GM23338 (cell line): ENCODE results near the gene TRPM1. TPM values are rescaled to one million over a fixed set of nuclear protein-coding genes. Genes with fewer than 3 reads are reported as not detected.

Experiments used
- ATAC-seq: fragments of 200-7000 bp; cut with Tn5 transposase; 3 replicates; pipeline ENCODE4 v1.9.1; 2020
- DNase-seq: peaks from one replicate; pipeline ENCODE4 v3.0.0-alpha.2; 2015; ENCODE audit warnings: low spot score
- H2AFZ ChIP-seq: fragments of 200-600 bp; sonication (generic); 2 replicates; pipeline ENCODE4 v1.8.0; 2016; ENCODE audit warnings: antibody characterized with exemption, mild to moderate bottlenecking, moderate library complexity
- H3F3A ChIP-seq: fragments of 200-600 bp; sonication (generic); replicated peaks from 2 replicates; pipeline ENCODE4 v1.8.0; 2017; ENCODE audit warnings: antibody characterized with exemption, mixed run types, low read depth
- H3K27ac ChIP-seq: fragments of 200-600 bp; sonication (generic); 2 replicates; pipeline ENCODE4 v1.6.1; 2016; ENCODE audit warnings: low read depth
- H3K27me3 ChIP-seq: fragments of 200-600 bp; sonication (generic); 2 replicates; pipeline ENCODE4 v1.8.0; 2016; ENCODE audit warnings: mild to moderate bottlenecking, mixed run types, moderate library complexity; ENCODE audit not compliant: insufficient read depth
- H3K36me3 ChIP-seq: fragments of 200-600 bp; sonication (generic); 2 replicates; pipeline ENCODE4 v1.8.0; 2016; ENCODE audit warnings: mild to moderate bottlenecking; ENCODE audit not compliant: insufficient read depth
- H3K4me1 ChIP-seq: fragments of 200-600 bp; sonication (generic); 2 replicates; pipeline ENCODE4 v1.8.0; 2016; ENCODE audit warnings: mild to moderate bottlenecking, moderate library complexity; ENCODE audit not compliant: insufficient read depth
- H3K4me2 ChIP-seq: fragments of 200-600 bp; sonication (generic); 2 replicates; pipeline ENCODE4 v1.7.1; 2017; ENCODE audit warnings: mixed run types
- H3K4me3 ChIP-seq: fragments of 200-600 bp; sonication (generic); 2 replicates; pipeline ENCODE4 v1.6.1; 2016; ENCODE audit warnings: mixed run types
- H3K79me2 ChIP-seq: fragments of 200-600 bp; sonication (generic); replicated peaks from 2 replicates; pipeline ENCODE4 v1.8.0; 2017; ENCODE audit warnings: mild to moderate bottlenecking; ENCODE audit not compliant: insufficient read depth
- H3K9me2 ChIP-seq: fragments of 200-600 bp; sonication (generic); 2 replicates; pipeline ENCODE4 v1.8.0; 2017; ENCODE audit not compliant: insufficient read depth
- H4K20me1 ChIP-seq: fragments of 200-600 bp; sonication (generic); replicated peaks from 2 replicates; pipeline ENCODE4 v1.8.0; 2017; ENCODE audit warnings: mild to moderate bottlenecking; ENCODE audit not compliant: insufficient read depth
- H3K27ac Mint-ChIP-seq: 2 replicates; pipeline ENCODE4 v1.8.0; 2020; ENCODE audit warnings: inconsistent platforms, mild to moderate bottlenecking, moderate library complexity, mixed read lengths
- H3K27me3 Mint-ChIP-seq: 3 replicates; pipeline ENCODE4 v1.8.0; 2022; ENCODE audit warnings: low read depth, mild to moderate bottlenecking, moderate library complexity, mixed read lengths, inconsistent platforms; ENCODE audit not compliant: insufficient read depth, poor library complexity
- H3K36me3 Mint-ChIP-seq: 3 replicates; pipeline ENCODE4 v1.8.0; 2021; ENCODE audit warnings: low read depth, mild to moderate bottlenecking, inconsistent platforms, moderate library complexity, mixed read lengths
- H3K4me1 Mint-ChIP-seq: 3 replicates; pipeline ENCODE4 v1.8.0; 2020; ENCODE audit warnings: mild to moderate bottlenecking, inconsistent platforms, mixed read lengths
- H3K4me3 Mint-ChIP-seq: 3 replicates; pipeline ENCODE4 v1.8.0; 2021; ENCODE audit warnings: moderate library complexity, mild to moderate bottlenecking, inconsistent platforms, mixed read lengths
- H3K9me3 Mint-ChIP-seq: 3 replicates; pipeline ENCODE4 v1.8.0; 2020; ENCODE audit warnings: moderate library complexity, mild to moderate bottlenecking, inconsistent platforms, mixed read lengths
- CREB1 ChIP-seq: fragments of 250-450 bp; sonication (Bioruptor Pico); IDR thresholded peaks from 2 replicates; pipeline ENCODE4 v1.5.0; 2020; ENCODE audit warnings: low read depth, mild to moderate bottlenecking, moderate library complexity
- CTCF ChIP-seq, 2 experiments: fragments of 200-600 bp in 1 of 2; sonication (generic) in 1 of 2; conservative IDR thresholded peaks; 2 replicates each; pipeline versions ENCODE4 v1.5.1 to v1.6.1; 2016 to 2017; ENCODE audit warnings: antibody characterized with exemption in 2 of 2, low read depth in 2 of 2, mild to moderate bottlenecking in 2 of 2, moderate library complexity in 1 of 2
- ETS1 ChIP-seq: IDR thresholded peaks from 2 replicates; pipeline ENCODE4 v1.6.1; 2016; ENCODE audit warnings: antibody characterized with exemption
- EZH2 ChIP-seq: fragments of 200-600 bp; sonication (generic); IDR thresholded peaks from one replicate; pipeline ENCODE4 v1.8.0; 2017; ENCODE audit warnings: antibody characterized with exemption, mild to moderate bottlenecking, low read depth; ENCODE audit not compliant: unreplicated experiment
- EZH2phosphoT487 ChIP-seq: fragments of 200-600 bp; sonication (generic); IDR thresholded peaks from one replicate; pipeline ENCODE4 v1.8.1; 2018; ENCODE audit warnings: antibody characterized with exemption; ENCODE audit not compliant: unreplicated experiment
- JUNB ChIP-seq: IDR thresholded peaks from one replicate; pipeline ENCODE4 v1.6.1; 2016; ENCODE audit warnings: antibody characterized with exemption; ENCODE audit not compliant: unreplicated experiment
- NANOG ChIP-seq: IDR thresholded peaks from 2 replicates; pipeline ENCODE4 v1.6.1; 2016; ENCODE audit warnings: antibody characterized with exemption, borderline replicate concordance
- POLR2AphosphoS5 ChIP-seq: IDR thresholded peaks from 2 replicates; pipeline ENCODE4 v1.6.1; 2016; ENCODE audit warnings: antibody characterized with exemption, low read depth
- REST ChIP-seq: IDR thresholded peaks from one replicate; pipeline ENCODE4 v1.6.1; 2018; ENCODE audit warnings: antibody characterized with exemption; ENCODE audit not compliant: unreplicated experiment
- STAT1 ChIP-seq: IDR thresholded peaks from one replicate; pipeline ENCODE4 v1.6.1; 2016; ENCODE audit warnings: antibody characterized with exemption; ENCODE audit not compliant: unreplicated experiment
- ZNF114 ChIP-seq: fragments of 250-450 bp; sonication (Bioruptor Pico); IDR thresholded peaks from 2 replicates; pipeline ENCODE4 v1.5.0; 2020; ENCODE audit warnings: mild to moderate bottlenecking, moderate library complexity
- ZNF331 ChIP-seq: fragments of 250-450 bp; sonication (Bioruptor Pico); IDR thresholded peaks from 2 replicates; pipeline ENCODE4 v1.5.0; 2020; ENCODE audit warnings: low read depth, mild to moderate bottlenecking, moderate library complexity
- ZNF462 ChIP-seq: fragments of 250-450 bp; sonication (Bioruptor Pico); IDR thresholded peaks from 2 replicates; pipeline ENCODE4 v1.5.0; 2020; ENCODE audit warnings: mild to moderate bottlenecking, moderate library complexity
- polyA plus RNA-seq: library from polyadenylated mRNA; unstranded; fragments of >200 nt; fragmentation: Nextera tagmentation; extraction: Ambion mirVana; gene quantifications from 2 replicates; pipeline ENCODE4 v1.2.1, GENCODE V29; 2016
- total RNA-seq: library from RNA; depleted of rRNA; stranded (reverse); fragments of >200 nt; shearing (Covaris generic); gene quantifications from 2 replicates; pipeline ENCODE4 v1.2.3, GENCODE V29; 2014

TRPM1 gene
- total and polyA plus RNA-seq, 2 experiments from 2014 or later, result 0.19 TPM; not detected in 1

GRCh38 chr15:31098491-31098917, 3.0 kb downstream of the TRPM1 start:
- peaks cover 19% of the 10 kb centered on the region for H3K4me1 ChIP-seq
- no peak overlapping the region for H3K4me3 ChIP-seq
- ATAC-seq (peak; percentile 30; the same call in 2 of the 3 replicates), DNase-seq (peak; percentile 37)
- no peak overlapping the region for H3K4me2 ChIP-seq
- no peaks in the 10 kb centered on the region for H4K20me1 ChIP-seq
- H3K9me2 ChIP-seq, result no peaks in the 10 kb centered on the region
- no peaks in the 10 kb centered on the region for H3K36me3 Mint-ChIP-seq
- H2AFZ ChIP-seq, result no peak overlapping the region
- no peak overlapping the region for H3K27ac ChIP-seq
- no peaks in the 10 kb centered on the region for H3F3A ChIP-seq
- no peaks in the 10 kb centered on the region for H3K9me3 Mint-ChIP-seq
- H3K27ac Mint-ChIP-seq, result no peak overlapping the region
- H3K4me3 Mint-ChIP-seq, result no peak overlapping the region
- H3K79me2 ChIP-seq, result no peaks in the 10 kb centered on the region
- TF ChIP-seq JUNB, result no peak
- no peak for TF ChIP-seq ETS1
- TF ChIP-seq ZNF114 (CRISPR knock-in tag), result no peak
- no peak for TF ChIP-seq REST
- no peak for TF ChIP-seq CTCF (conservative IDR thresholded peaks at IDR 0.05; ENCODE audit: low read depth in 2 of 2)
- no peak for TF ChIP-seq ZNF331 (CRISPR knock-in tag)
- no peak for TF ChIP-seq EZH2
- no peak for TF ChIP-seq NANOG
- no peak for TF ChIP-seq POLR2AphosphoS5
- TF ChIP-seq ZNF462 (CRISPR knock-in tag), result no peak
- no peak for TF ChIP-seq STAT1
- TF ChIP-seq CREB1 (CRISPR knock-in tag), result no peak
- TF ChIP-seq EZH2phosphoT487, result no peak
- H3K4me1 Mint-ChIP-seq, result peaks cover 20% of the 10 kb centered on the region
- no peaks in the 10 kb centered on the region for H3K27me3 ChIP-seq
- no peaks in the 10 kb centered on the region for H3K36me3 ChIP-seq
- peaks cover 7% of the 10 kb centered on the region for H3K27me3 Mint-ChIP-seq
